Left colon (tissue), 2 donors: ENCODE measurements around the gene ANKS1A. TPM values are rescaled to one million over a fixed set of nuclear protein-coding genes. Genes with fewer than 3 reads are reported as not detected.
A peak's percentile ranks its signal among the peaks of the same experiment; 100 is the strongest.

Experiments used
- ATAC-seq: fragments of 200-7000 bp; cut with Tn5 transposase; one replicate; pipeline ENCODE4 v1.9.1; 2020; ENCODE audit warnings: mild to moderate bottlenecking, moderate library complexity
- DNase-seq, 2 donors: peaks; one replicate each; pipeline ENCODE4 v3.0.0-alpha.2; 2020
- intact Hi-C, 2 donors: fragments of 100-400 bp; cut with DNase I in 1 of 2; cut with micrococcal nuclease in 1 of 2; formaldehyde crosslinking; loops; one replicate each; pipeline versions ENCODE4 v1.11.2 to v1.14.0; 2022; cut with DNase I, micrococcal nuclease
- total RNA-seq, 2 donors: library from RNA; stranded (reverse); fragmentation: NEBNext Ultra II Directional; extraction: Animal tissue kit (Norgen Biotek cat#: 25700); gene quantifications; one replicate each; pipeline ENCODE4 v1.2.1, GENCODE V29; 2021
- donor health status: DM: no; HTN: no; CAD: no.
- donor health status: DM: yes; HTN: yes; CAD: no.

The ANKS1A gene
- total RNA-seq, 2 donors from 2014 or later, result 31.8 to 32.0 TPM

DNA sequence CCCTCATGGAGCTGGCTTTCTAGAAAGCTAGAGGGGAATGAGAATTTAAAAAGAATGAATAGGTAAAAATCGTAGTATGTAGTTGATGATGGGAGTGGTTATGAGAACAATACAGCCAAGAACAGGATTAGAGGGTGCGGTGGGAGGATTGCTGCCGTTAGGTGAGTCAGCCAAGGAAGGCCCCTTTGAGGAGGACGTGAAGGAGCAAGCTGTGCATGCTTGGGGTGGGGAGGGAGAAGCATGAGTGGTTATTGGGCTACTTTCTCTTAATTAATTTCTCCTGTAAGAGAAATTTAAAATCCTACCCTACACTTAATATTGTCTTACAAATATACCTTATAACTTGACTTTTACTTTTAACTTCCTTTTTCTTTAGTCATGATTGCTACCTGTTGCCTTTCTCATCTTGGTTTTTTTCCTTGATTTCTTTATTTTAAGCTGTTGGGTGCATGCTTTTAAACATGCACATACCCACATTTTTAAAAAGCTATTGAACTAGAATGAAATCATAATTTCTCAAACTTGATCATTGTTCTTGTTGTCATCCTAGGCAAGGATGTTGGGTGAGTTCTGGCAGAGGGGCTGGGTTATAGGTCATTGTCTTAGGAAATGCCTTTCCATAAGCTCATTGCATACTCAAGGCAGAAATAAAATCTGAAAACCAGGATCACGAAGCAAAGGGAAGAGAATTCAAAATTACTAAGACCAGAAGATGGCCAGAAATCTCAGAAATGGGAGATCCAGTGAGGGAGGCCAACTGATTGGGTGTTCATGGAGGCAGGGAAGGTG is 137.6 kb downstream of the ANKS1A start:
- DNase-seq (peak in 1 of 2 donors; percentile 55), ATAC-seq (peak; percentile 70)
- intact Hi-C loops, result no loop called here

DNA sequence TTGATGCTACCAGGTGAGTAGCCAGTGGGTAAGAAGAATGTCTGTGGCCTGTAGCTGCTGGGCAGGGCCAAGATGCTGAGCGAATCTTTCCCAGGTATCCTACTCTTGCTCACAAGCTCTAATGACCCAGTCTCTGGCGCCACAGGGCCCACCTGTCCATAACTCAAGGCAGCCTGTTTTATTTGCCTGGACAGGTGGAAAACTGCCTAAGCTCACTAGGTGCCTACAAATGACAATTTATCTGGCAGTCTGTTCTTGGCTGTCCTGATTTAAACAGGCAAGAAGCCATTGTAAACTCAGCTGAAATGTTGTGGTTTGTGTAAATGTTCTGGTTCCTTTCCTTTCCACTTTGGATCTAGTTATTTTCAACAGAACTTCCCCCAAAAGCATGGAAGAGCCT is 138.8 kb downstream of the ANKS1A start:
- DNase-seq (no peak), ATAC-seq (no peak)
- intact Hi-C loops, result no loop called here

DNA sequence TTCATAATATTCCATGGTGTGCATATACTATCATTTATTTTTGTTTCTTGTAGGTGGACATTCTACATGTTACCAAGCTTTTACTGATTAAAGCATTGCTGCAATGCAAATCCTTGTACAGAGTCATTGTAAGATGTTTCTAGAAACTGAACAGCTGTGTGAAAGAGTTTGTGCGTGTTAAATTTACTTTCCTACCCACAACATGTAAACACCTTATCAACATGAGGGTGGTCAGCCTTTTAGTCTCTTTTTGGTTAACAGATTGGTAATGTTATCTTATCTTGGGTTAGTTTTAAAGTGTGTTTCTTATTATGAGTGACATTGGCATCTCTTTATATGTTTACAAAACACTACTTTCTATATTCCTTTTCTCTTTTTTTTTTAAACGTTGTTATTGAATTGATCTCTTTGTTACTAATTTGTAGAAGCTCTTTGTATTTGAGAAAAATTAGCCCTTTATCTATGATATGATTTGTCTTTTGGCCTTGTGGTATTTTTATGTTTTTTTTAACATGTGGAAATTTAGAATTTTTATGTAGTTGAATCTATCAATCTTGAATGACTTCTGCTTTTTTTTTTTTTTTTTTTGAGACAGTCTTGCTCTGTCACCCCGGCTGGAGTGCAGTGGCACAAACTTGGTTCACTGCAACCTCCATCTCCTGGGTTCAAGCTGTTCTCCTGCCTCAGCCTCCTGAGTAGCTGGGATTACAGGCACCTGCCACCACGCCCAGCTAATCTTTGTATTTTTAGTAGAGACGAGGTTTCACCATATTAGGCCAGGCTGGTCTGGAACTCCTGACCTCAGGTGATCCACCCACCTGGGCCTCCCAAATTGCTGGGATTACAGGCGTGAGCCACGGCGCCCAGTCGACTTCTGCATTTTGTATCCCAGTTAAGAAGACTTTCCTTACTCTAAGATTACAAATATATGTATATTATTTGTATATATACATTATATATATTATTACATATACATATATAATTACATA is 140.0 kb downstream of the ANKS1A start:
- no peak for DNase-seq
- intact Hi-C loops, result no loop called here
- ATAC-seq, result no peak

DNA sequence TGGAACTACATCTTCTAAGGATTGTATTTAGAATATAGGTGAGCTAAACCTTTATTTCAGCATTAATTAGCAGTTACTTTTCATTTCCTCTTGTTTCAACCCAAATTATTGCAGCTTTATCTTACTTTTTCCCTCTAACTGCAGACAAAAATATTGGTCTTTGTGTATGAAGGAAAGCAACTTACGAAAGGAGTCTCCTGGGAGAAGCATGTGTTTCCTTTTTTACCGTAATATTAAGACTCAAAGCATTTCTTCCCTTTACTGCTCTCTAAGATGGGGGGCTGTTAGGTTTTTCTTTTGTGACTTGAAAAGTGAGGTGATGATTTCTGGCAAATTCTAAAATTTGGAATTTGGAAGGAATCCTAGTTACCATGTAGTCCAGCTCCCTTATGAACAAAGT is 141.0 kb downstream of the ANKS1A start:
- no peak for DNase-seq
- ATAC-seq, result no peak
- intact Hi-C loops, result no loop called here

DNA sequence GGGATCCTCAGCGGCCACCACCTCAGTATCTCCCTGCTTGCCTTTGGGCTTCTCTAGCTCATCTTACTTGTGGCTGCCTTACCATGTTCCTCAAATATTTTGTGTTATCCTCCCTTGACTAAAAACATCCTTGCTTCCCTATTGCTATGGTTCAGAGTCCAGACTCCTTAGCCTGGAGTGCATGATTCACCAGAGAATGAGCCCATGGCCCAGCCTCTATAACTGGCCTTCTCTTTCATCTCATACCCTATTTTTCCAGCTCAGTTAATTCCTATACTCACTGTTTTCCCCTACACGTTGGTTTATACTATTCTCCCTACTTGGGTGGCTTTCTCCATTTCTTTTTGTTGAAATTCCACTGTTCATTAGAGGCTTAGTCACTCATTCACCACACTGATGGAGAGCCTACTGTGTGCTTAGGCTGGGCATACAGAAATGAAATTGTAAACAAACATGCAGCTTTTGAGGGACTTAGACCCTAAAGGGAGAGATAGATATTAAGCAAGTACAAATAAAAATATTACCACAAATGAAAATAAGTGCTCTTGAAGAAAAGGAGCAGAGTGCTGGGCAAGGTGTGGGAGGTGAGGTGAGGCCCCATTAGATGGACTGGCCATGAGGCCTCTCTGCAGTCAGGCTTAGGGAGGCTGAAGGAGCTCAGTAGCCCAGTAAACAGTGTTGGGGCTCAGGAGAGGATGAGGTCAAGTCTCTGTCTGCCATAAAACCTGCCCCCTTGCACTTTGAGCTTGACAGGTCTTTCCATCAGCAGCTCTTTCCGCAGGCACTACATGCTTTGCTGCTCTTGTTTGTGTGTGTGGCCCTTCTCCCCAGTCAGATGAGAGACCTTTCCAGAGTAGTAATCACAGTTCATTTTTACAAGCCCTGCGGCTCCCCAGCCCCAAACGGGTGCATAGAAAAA is 142.8 kb downstream of the ANKS1A start:
- ATAC-seq (peak; percentile 75), DNase-seq (no peak)
- intact Hi-C loops, result no loop called here

DNA sequence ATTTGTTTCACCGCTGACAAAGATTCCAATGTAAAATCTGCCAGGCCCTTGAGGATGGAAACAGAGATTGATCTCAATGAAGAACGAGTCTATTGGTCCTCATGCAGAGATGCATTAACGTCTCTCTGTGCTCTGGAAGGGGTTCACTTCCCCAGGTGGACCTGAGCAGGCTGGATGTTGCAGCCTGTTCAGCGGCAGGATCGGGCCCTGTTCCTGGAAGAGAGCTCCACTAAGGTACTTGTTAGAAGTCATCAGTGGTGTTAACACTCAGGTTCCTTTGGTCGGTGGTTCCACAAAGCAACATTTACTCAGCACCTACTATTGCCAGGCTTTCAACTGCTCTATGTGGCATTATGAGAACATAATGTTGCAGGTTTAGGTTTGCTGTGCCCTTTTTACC is 144.6 kb downstream of the ANKS1A start:
- intact Hi-C loops, result no loop called here
- ATAC-seq (no peak), DNase-seq (no peak)

DNA sequence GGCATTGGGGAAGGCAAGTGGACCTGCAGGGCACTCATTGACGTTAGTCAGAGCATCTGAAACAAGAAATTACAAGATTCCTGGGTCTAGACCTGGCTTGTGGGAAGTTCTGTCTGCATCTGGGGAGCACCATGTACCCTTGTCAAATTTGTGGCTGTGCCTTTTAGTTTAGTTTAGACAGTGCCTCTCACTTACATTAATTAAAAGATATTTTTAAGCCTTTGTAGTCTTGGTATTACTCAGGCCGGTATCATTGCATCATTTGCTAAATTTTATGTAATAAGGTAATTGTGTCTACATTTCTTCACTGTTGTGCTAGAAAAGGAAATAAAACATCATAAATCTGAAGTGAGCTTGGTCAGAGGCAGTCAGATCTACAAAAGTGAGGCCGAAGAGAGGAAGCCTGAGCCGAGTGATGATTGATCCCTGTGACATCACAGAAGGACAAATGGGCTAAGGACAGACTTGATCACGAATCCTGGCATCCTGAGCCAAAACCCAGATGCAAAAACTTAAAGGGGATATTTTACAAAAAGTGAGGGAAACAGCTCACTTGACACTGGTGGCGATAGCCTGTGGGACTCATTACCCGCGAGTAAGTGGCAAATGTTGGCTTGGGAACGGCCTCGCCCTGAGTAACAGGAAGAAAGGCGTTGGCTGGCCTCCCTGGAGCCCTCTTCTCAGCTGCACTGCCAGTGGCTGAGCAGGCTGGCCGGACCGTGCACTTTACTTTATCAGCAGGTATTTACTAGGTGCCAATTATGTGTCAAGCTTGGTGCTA is 145.5 kb downstream of the ANKS1A start:
- intact Hi-C loops, result no loop called here
- peak; percentile 89 for ATAC-seq
- DNase-seq, result peak; percentile 83 to 88

DNA sequence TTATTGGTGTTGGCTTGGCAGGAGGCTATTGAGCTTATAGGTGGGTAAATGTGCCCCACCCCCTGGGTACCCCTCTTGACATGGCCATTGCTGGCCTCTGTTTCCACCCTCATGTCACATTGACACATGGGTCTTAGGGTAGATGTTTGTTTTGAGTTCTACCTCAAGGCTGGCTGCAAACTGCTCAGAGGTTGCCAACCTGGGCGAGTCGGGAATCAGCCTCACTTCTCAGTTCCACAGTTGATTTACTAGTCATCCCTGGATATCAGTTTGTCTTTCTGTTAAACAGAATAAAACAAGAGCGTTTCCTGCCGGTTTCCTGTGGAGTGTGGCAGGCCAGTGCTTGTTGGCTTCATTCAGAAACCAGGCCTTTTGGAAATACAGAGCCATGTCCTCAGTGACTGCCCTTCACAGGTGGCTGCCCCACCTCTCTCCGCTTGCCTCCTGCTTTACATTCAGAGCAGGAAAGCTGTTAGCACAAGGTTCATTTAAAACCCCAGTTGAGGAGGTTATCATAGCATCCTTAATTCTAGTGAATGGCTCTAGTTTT is 146.5 kb downstream of the ANKS1A start:
- DNase-seq (peak in 1 of 2 donors; percentile 32), ATAC-seq (peak; percentile 26)
- intact Hi-C loops, result no loop called here

DNA sequence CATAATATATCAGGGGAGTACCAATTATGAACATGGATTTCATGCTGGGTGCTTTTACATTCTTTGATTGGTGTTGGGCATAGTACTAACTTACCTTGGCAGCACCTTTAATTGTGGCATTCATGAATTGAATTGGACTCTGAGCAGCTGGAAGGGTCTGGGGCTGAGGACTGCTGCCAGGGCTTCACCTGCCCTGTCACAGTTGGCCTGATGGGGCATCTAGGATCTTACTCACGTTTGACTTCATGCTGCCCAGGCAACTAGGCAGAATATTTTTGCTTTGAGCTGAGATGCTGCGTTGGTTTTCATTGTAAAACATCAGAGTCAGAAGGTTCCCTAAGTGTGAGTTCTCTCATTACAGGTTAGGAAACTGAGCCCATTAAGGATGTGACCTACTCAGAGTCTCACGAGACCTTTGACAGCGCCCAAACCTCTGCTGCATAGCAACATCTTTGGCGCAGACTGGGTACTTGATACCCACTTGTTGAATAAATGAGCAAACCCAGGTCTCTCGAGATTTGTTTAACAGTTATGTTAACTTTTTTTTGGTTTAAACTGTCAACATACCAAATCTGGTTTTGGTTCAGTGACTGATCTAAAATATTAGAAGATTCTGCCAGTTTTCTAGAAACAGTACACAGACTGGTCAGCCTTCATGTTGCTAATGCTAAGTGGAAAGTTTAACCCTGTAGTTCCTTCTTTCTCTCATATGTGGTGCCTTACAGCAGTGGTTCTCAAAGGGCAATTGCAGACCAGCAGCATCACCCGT is 147.2 kb downstream of the ANKS1A start:
- no peak for ATAC-seq
- peak in 1 of 2 donors; percentile 14 for DNase-seq

DNA sequence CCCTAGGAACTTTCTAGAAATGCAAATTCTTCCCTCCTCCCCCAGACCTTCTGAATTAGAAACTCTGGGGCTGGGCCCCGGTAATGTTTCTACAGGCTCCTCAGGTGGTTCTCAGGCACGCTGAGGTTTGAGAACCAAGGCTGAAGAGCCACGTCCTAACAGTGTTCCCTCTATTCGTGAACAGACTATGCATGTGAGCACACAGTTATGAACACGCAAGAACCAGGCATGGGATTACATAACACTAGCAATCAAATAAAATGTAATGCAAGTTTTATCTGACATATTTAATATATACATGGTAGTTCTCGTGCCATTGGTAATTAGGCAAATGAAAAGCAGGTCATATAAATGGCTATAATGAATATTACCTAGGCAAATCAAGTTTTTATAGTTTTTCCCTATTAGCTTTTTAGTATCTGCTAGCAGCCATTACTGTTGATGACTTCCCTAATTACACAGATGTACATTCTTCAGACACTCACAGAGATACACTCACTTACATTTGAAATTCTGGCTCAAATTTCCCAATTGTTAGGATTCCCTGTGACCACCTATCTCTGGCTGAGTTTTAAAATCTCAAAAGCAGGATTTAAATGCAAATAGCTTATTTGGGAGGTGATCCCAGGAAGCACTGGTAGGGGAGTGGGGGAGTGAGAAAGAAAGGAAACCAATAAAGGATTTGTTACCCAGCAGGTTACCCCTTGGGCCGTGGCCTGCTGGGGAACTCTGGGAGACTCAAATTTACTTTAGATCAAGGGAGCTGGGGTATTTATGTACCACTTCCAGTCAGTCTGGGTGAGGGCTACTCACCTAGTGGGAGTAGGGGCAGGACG is 148.0 kb downstream of the ANKS1A start:
- no peak for ATAC-seq
- intact Hi-C loops, result no loop called here
- peak in 1 of 2 donors; percentile 16 for DNase-seq

More for the DNA sequence above, 147.2 kb downstream of the ANKS1A start:
- intact Hi-C loops, result no loop called here

DNA sequence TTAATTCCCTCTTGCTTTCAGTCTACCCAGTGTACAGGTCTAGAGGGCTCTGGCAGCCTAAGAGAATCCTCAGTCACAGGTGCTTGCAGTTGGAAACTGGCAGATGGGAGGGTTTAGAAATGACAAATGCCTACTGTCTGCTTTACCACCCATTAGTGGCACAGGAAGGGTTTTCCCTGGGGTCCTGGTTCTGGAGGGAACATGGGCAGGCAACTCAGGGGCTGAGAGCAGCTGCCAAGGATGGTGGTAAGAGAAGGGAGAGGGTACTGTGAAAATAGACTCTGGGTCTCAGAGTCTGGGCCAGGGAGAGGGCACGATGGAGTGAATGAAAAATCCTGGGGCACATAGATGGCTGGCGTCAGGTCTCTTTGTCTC is 148.6 kb downstream of the ANKS1A start:
- intact Hi-C loops, result no loop called here
- DNase-seq (peak in 1 of 2 donors; percentile 14), ATAC-seq (no peak)

DNA sequence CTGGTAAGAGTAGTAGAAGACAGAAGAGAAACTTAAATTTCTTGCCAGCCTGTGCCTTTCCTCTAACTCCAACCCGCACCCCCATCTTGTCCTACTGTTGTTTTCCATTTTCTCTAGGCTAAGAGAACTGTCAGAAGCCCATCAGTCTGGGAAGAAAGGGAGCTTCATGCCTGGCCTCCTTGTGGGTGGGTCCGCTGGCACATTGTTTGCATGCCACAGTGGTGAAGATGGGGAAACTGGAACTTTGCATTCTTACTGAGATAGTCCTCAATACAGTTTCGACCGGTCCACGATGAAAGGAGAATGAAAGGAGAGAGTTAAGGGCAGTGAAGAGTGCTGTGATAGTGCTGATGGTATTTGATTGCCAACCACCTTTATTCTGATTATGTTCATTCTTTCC is 149.0 kb downstream of the ANKS1A start:
- ATAC-seq, result no peak

DNA sequence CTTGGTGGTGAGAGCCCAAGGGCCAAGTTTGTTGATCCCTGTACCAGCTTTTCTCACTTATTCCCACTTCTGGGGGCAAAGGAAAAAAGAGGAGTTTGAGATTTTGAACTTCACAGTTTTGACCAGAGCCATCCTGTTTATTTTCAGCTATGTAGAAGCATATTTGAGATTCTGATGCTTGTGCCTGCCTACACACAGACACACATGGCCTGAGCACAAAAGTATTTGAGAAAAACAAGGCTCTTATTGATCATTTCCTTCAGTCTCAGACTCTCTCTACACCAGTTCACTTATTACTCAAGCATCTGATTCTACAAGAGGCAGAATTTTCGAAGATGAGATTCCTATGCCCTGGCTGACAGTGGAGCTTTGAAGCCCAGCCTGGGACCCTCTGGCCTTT is 151.3 kb downstream of the ANKS1A start:
- intact Hi-C loops, result no loop called here
- ATAC-seq (no peak), DNase-seq (no peak)

More for the DNA sequence above, 149.0 kb downstream of the ANKS1A start:
- intact Hi-C loops, result no loop called here
- DNase-seq, result peak in 1 of 2 donors; percentile 5

DNA sequence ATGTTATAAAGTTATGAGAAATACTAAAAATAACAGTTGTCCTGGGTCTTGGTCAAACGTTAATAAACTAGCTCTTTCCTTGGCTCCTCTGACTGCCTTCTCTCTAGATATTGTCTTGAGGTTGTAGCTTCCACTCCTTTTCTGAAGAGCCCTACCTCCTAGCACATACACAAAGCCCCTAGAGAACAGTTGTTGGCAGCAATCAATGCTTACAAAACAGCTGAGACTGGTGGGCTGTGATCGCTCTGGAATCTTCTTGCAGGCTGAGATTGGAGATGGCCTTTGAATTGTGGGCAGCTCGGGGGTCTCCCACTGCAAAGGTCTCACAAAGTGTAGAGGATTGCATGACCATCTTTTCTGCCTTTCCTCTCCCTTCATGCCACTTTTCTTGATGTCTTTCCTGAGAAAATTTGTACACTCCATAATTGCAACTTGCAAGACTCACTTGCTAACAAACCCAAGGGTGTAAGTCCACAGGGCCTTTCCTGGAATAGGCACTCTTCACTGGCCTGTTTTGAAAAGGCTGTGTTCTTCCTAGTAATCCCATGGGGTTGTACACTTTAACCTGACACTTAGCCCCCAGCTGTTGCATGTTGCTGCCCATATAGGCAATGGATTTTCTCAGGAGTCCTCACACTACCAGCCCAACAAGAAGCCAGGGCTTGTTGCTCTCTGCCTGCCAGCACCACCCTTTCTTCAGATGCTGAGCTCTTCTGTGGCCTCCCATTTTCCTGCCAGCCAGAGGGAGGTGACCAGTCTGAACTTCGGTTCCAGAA is 152.2 kb downstream of the ANKS1A start:
- DNase-seq (no peak), ATAC-seq (no peak)
- intact Hi-C loops, result no loop called here

DNA sequence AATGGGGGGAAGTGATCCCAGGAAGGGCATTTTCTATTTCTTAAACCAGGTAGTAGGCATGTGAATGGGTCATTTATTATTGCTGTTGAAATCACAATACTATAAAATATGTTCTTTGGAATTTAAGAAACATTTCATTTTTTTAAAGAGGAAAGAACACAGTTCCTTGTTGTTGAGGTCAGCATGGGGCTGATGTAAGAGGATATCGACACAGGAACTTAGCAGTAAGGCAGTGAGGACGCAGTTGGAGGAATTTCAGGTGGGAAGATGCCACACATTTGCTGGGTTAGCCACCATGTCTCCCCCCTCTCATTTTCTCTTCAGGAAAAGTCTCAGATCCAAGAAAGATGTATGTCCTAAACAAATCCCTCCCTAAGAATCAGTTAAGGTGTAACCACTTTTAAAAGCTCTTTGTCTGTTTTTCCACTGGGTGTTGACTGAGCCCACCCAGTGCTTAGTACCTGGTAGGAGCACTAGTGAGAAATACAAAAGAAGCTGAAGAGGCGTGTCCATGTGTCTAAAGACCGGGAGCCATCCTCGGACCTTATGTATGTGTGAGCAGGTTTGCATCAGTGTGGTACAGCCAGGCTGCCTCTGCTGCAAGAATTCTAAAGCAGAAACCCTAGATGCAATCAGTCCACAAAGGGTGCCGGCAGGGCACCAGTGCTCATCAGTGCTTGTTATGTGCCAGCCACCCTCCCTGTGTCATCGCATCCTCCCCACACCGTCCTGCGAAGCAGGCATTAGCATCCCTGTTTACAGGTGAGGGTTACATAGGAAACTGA is 153.2 kb downstream of the ANKS1A start:
- no peak for DNase-seq
- ATAC-seq, result no peak
- intact Hi-C loops, result no loop called here
